Fibroblast of skin of right quadriceps (primary cell): ENCODE data around the gene SECISBP2L.

Experiments used
- DNase-seq: peaks from one replicate; pipeline ENCODE4 v3.0.0-alpha.2; 2013

SECISBP2L gene

GRCh38 chr15:49055630-49056029, 9.4 kb upstream of the SECISBP2L start:
- no peak for DNase-seq

- no peak for DNase-seq
Measured at GRCh38 chr15:49052662-49053061, 6.4 kb upstream of the SECISBP2L start.

DNA sequence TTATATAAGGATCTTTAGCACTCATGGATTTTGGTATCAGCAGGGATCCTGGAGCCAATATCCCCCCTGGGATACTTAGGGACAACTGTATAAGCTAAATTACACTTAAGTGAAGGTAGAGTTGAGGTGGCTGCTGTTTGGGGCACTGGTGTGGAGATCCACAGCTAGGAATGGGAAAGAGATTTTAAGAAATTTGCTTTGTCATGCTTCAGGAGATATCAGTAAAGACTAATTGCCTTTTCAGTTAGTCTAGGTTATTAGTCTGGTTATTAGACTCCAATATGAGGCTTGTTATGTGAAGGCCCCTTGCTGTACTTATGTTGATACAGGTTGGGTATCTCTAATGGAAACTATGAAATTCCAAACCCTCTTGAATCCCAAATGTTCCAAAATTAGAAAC, 1.2 kb upstream of the SECISBP2L start:
- no peak for DNase-seq

- peak; percentile 29 for DNase-seq
Measured at GRCh38 chr15:49045751-49046219, 461 bp downstream of the SECISBP2L start.

DNA sequence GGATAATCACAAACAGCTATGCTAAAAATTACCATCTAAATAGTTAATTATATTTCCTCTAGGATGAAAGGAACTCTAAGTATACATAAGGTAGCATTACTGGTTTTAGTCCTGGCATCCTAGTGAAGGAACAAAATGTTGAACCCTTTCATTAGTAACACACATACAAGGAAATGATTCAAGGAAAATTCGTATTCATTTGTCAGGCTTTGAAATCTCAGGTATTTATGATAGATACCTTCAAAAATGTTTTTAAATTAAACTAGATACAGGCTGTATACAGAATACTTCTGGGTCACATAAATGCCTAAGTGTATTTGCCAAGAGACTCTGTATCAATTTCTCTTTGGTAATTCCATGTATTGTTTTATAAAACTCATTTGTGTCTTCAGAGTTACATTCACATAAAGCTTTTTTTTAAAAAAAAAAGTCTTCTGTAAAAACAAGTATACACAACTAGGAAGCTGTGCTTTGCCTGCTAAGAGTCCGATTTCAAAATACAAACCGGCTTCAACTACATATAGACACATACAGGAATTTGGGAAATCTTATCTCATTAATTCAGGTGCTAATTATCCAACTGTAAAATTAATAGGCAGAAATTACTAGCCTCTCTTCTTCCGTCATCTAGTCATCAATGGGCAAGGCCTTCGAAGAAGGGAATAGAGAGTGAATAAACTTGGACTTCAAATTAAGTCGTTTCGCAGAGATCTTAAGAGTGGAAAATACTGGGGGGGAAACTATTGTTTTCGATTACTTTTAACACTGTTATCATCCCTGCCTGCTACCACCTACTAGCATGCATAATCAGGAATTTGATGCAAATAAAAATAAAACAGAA, 1.3 kb downstream of the SECISBP2L start:
- no peak for DNase-seq

- DNase-seq = no peak
Measured at GRCh38 chr15:49044002-49044401, 2.2 kb downstream of the SECISBP2L start.

- DNase-seq = no peak
Measured at GRCh38 chr15:49042165-49042564, 4.1 kb downstream of the SECISBP2L start.

GRCh38 chr15:49041426-49041825, 4.8 kb downstream of the SECISBP2L start:
- DNase-seq = peak; percentile 17

DNA sequence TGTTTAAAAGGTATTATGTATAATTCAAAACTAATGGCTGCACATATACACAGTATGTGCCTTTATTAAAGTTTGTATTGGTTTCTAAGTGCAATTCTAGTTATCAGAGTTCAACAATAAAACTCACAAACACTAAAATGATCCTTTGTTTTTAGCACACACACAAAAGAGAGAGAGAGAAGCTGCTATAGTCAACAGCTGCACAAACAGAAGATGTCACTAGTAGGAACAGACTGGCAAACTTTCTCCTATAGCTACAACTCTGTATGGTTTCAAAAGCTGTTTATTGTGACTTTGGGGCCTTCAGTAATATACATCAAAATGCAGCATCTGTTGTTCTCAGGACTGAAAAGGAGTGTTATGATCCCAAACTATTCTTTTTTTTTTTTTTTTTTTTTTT, 6.1 kb downstream of the SECISBP2L start:
- DNase-seq = no peak

- DNase-seq = no peak
Measured at GRCh38 chr15:49038382-49038781, 7.9 kb downstream of the SECISBP2L start.

GRCh38 chr15:49037546-49037940, 8.7 kb downstream of the SECISBP2L start:
- no peak for DNase-seq

- peak; percentile 81 for DNase-seq
Measured at GRCh38 chr15:49036650-49037545, 9.3 kb downstream of the SECISBP2L start.

GRCh38 chr15:49035825-49036224, 10.4 kb downstream of the SECISBP2L start:
- no peak for DNase-seq

DNA sequence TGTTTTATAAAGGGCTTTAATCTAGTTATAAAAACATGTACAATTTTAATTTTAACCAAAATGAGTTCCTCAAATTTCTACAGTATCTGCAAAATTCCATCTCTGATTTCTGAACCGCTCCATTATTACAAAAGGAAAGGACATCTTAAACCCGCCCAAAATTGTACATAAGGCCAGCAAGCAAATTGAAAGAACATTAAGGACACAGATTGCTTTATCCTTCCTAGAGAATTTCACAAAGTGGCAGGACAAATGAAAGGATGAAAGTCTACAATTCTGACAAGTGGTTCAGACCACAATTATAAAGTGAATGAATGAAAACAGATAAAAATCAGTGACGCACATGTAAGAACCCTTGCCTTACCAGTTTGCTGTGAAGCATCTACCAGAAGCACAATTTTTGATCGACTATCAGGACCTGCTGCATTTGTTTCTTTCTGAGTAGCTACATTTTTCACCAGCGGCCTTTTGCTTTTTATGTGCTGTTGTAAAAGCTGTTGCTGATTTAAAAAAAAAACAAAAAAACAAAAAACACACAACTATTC, 13.6 kb downstream of the SECISBP2L start:
- DNase-seq = no peak

GRCh38 chr15:49031804-49032203, 14.4 kb downstream of the SECISBP2L start:
- no peak for DNase-seq

DNA sequence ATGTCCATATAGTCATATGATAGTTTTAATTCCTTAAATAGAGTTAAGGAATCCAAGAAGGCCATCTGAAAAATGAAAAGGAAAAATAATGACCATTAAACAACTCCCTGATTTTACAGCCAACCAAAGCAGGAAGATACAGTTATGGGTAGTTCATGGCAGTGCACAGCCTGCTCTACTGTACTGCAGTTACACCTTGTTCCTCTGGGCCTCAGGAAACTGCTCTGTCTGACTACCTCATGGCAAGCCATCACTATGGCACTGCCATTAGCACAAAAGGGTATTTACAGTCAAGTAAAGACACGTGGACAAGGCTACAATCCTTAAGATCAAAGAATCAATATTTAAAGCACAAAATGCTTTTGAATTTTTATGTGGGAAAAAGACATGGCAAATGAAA, 19.5 kb downstream of the SECISBP2L start:
- no peak for DNase-seq

- DNase-seq = no peak
Measured at GRCh38 chr15:49024840-49025239, 21.4 kb downstream of the SECISBP2L start.

DNA sequence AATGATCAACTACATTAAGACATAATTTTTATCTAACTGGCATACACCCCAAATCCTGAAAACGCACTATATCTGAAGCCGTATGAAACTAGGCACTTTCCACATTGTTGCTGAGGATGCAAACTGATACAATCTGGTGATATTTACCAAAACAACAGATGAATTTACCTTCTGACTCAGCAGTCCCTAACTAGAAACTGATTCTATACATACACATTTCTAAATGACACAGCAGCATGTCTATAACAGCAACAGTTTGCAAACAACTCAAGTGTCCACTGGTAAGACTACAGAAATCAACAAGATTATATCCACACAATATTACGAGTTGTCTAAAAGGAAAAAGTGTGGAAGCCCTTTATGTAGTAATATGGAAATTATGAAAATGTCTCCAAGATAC, 22.9 kb downstream of the SECISBP2L start:
- DNase-seq = no peak

GRCh38 chr15:49015896-49016295, 30.4 kb downstream of the SECISBP2L start:
- DNase-seq = peak; percentile 13

DNA sequence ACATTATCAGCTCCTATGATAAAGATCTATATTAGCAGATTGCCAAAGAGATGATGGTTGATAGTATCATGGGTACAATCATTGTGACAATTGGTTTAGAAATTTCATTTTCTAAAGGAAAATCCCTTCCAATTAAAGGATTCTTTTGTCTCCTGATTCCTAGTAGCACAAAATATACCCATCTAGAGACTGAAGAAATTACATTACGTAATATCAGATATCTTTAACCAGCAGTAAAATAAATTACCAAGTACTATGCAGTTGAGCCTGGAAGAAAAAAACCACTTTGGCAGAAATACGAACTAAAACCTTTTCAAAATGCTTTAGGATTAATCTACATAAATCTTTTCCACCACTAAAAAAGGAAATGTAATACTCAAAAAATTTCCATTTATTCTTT, 46.9 kb downstream of the SECISBP2L start:
- DNase-seq = no peak

GRCh38 chr15:48996276-48996675, 50.0 kb downstream of the SECISBP2L start:
- peak; percentile 27 for DNase-seq

GRCh38 chr15:48993380-48993779, 52.9 kb downstream of the SECISBP2L start:
- DNase-seq = peak; percentile 66

DNA sequence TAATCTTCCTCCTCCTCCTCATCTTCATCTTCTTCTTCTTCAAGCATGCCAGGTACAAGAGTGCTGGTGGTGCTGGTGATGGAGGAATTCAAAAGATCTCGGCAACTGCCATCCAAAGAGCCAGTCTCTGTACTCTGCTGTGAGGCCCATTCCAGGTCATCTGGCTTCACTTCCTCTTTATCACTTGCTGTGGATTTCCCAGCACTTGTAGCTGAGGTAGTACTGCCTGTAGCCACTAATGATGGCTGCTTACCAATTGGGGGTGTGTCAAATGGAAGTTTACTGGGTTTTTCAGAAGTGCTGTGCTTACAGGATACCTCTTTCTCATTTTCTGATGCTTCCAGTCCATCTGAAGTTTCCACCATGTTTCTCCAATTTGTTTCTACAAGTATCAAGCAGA, 53.7 kb downstream of the SECISBP2L start:
- DNase-seq = no peak

- no peak for DNase-seq
Measured at GRCh38 chr15:48992096-48992495, 54.1 kb downstream of the SECISBP2L start.
